Uterus (tissue), 2 donors: Measurements from ENCODE around the gene ADRA2C.

Experiments used
- CTCF ChIP-seq, 4 experiments: fragments of 200-600 bp in 2 of 4; fragments of 450-650 bp in 2 of 4; sonication (generic) in 2 of 4; IDR thresholded peaks; one replicate each; pipeline ENCODE4 v1.5.1; 2016 to 2019; ENCODE audit warnings: antibody characterized with exemption in 4 of 4, mild to moderate bottlenecking in 2 of 4, moderate library complexity in 1 of 4
- POLR2A ChIP-seq, 2 donors: fragments of 450-650 bp; IDR thresholded peaks; one replicate each; pipeline ENCODE4 v1.6.1; 2016; ENCODE audit warnings: antibody characterized with exemption in 2 of 2, mild to moderate bottlenecking in 1 of 2, moderate library complexity in 1 of 2

- no peak for TF ChIP-seq CTCF (IDR thresholded peaks at IDR 0.05)
- TF ChIP-seq POLR2A (IDR thresholded peaks at IDR 0.05), result no peak
Observed at GRCh38 chr4:3749081-3749480, 17.1 kb upstream of the ADRA2C start.
